Stimulated activated naive B cell treated with anti-CD40 and anti-IgM and Interleukin-4, amounts not matched to agents 10 μg/mL and 1 μg/mL and 100 μg/mL, for 72 hours (primary cell): Measurements from ENCODE around the gene SORCS2.

Experiments
- ATAC-seq, 2 donors: fragments of 150-1000 bp; cut with Tn5 transposase; replicated peaks; 2 replicates each; pipeline ENCODE4 v1.10.0; 2021; ENCODE audit warnings: moderate library complexity in 1 of 2
- DNase-seq: peaks from one replicate; pipeline ENCODE4 v3.0.0; 2021
- H3K27ac Mint-ChIP-seq: one replicate; pipeline ENCODE4 v1.8.0; 2022; ENCODE audit warnings: mild to moderate bottlenecking, mixed read lengths
- H3K27me3 Mint-ChIP-seq, 2 donors: one replicate each; pipeline ENCODE4 v1.8.0; 2022; ENCODE audit warnings: mixed read lengths in 2 of 2
- H3K36me3 Mint-ChIP-seq, 2 donors: one replicate each; pipeline ENCODE4 v1.8.0; 2022; ENCODE audit warnings: mixed read lengths in 2 of 2, mild to moderate bottlenecking in 1 of 2
- H3K4me1 Mint-ChIP-seq, 2 donors: one replicate each; pipeline ENCODE4 v1.8.0; 2022; ENCODE audit warnings: mixed read lengths in 2 of 2, mild to moderate bottlenecking in 1 of 2
- H3K4me3 Mint-ChIP-seq, 2 donors: one replicate each; pipeline ENCODE4 v1.8.0; 2022; ENCODE audit warnings: mild to moderate bottlenecking in 2 of 2, mixed read lengths in 2 of 2, moderate library complexity in 1 of 2
- H3K9me3 Mint-ChIP-seq, 2 donors: one replicate each; pipeline ENCODE4 v1.8.0; 2022; ENCODE audit warnings: mixed read lengths in 2 of 2, mild to moderate bottlenecking in 1 of 2

Gene SORCS2

GRCh38 chr4:7775396-7775795 lies 583.1 kb downstream of the SORCS2 start:
- no peaks in the 10 kb centered on the region for H3K9me3 Mint-ChIP-seq
- peaks cover 19% of the 10 kb centered on the region in 2 donors for H3K27me3 Mint-ChIP-seq
- DNase-seq (no peak), ATAC-seq (no peak)
- no peak overlapping the region for H3K27ac Mint-ChIP-seq
- peaks cover 4 to 7% of the 10 kb centered on the region in 2 donors for H3K4me1 Mint-ChIP-seq
- H3K4me3 Mint-ChIP-seq = no peak overlapping the region
- H3K36me3 Mint-ChIP-seq = no peaks in the 10 kb centered on the region

- H3K36me3 Mint-ChIP-seq = no peaks in the 10 kb centered on the region
- DNase-seq = no peak
- H3K27ac Mint-ChIP-seq = no peak overlapping the region
- H3K9me3 Mint-ChIP-seq = no peaks in the 10 kb centered on the region
- H3K4me3 Mint-ChIP-seq = no peak overlapping the region
- ATAC-seq = no peak
- H3K4me1 Mint-ChIP-seq = no peaks in the 10 kb centered on the region
- H3K27me3 Mint-ChIP-seq = peaks cover 17 to 20% of the 10 kb centered on the region in 2 donors
These were observed 584.8 kb downstream of the SORCS2 start for GRCh38 chr4:7777017-7777710.

- H3K4me3 Mint-ChIP-seq = no peak overlapping the region
- no peaks in the 10 kb centered on the region for H3K4me1 Mint-ChIP-seq
- no peak overlapping the region for H3K27ac Mint-ChIP-seq
- DNase-seq (no peak), ATAC-seq (no peak)
- no peaks in the 10 kb centered on the region for H3K36me3 Mint-ChIP-seq
- no peaks in the 10 kb centered on the region for H3K9me3 Mint-ChIP-seq
- H3K27me3 Mint-ChIP-seq = peaks cover 17% of the 10 kb centered on the region in 2 donors
These were observed 585.7 kb downstream of the SORCS2 start for GRCh38 chr4:7777871-7778509.

GRCh38 chr4:7778510-7779431 lies 586.4 kb downstream of the SORCS2 start:
- no peaks in the 10 kb centered on the region for H3K36me3 Mint-ChIP-seq
- H3K27me3 Mint-ChIP-seq = peaks cover 15 to 17% of the 10 kb centered on the region in 2 donors
- H3K9me3 Mint-ChIP-seq = no peaks in the 10 kb centered on the region
- H3K4me1 Mint-ChIP-seq = no peaks in the 10 kb centered on the region
- H3K4me3 Mint-ChIP-seq = no peak overlapping the region
- no peak overlapping the region for H3K27ac Mint-ChIP-seq
- ATAC-seq = no peak
- no peak for DNase-seq

- Mint-ChIP-seq H3K36me3 (no peaks in the 10 kb centered on the region), H3K27me3 (peaks cover 15 to 17% of the 10 kb centered on the region in 2 donors), H3K27ac (no peak overlapping the region)
These were observed 587.1 kb downstream of the SORCS2 start for GRCh38 chr4:7779432-7779768.

GRCh38 chr4:7780751-7781348 lies 588.5 kb downstream of the SORCS2 start:
- Mint-ChIP-seq H3K4me1 (no peaks in the 10 kb centered on the region), H3K27ac (no peak overlapping the region), H3K36me3 (no peaks in the 10 kb centered on the region), H3K9me3 (no peaks in the 10 kb centered on the region), H3K27me3 (peaks cover 13 to 15% of the 10 kb centered on the region in 2 donors), H3K4me3 (no peak overlapping the region)
- ATAC-seq (no peak), DNase-seq (no peak)

More at GRCh38 chr4:7779432-7779768, 587.1 kb downstream of the SORCS2 start:
- Mint-ChIP-seq H3K4me1 (no peaks in the 10 kb centered on the region), H3K4me3 (no peak overlapping the region), H3K9me3 (no peaks in the 10 kb centered on the region)
- ATAC-seq (no peak), DNase-seq (no peak)

GRCh38 chr4:7781366-7781765 lies 589.0 kb downstream of the SORCS2 start:
- no peaks in the 10 kb centered on the region for H3K36me3 Mint-ChIP-seq
- no peak for ATAC-seq

GRCh38 chr4:7781993-7782392 lies 589.7 kb downstream of the SORCS2 start:
- no peaks in the 10 kb centered on the region for H3K4me1 Mint-ChIP-seq
- peaks cover 7 to 12% of the 10 kb centered on the region in 2 donors for H3K27me3 Mint-ChIP-seq
- H3K27ac Mint-ChIP-seq = no peak overlapping the region

More at GRCh38 chr4:7781366-7781765, 589.0 kb downstream of the SORCS2 start:
- Mint-ChIP-seq H3K4me3 (no peak overlapping the region), H3K9me3 (no peaks in the 10 kb centered on the region), H3K4me1 (no peaks in the 10 kb centered on the region), H3K27ac (no peak overlapping the region), H3K27me3 (peaks cover 13 to 15% of the 10 kb centered on the region in 2 donors)
- no peak for DNase-seq

GRCh38 chr4:7782783-7783182 lies 590.4 kb downstream of the SORCS2 start:
- DNase-seq (no peak), ATAC-seq (no peak)
- Mint-ChIP-seq H3K4me3 (no peak overlapping the region), H3K36me3 (no peaks in the 10 kb centered on the region), H3K27ac (no peak overlapping the region), H3K9me3 (no peaks in the 10 kb centered on the region), H3K27me3 (peaks cover 6 to 10% of the 10 kb centered on the region in 2 donors), H3K4me1 (no peaks in the 10 kb centered on the region)

More at GRCh38 chr4:7781993-7782392, 589.7 kb downstream of the SORCS2 start:
- H3K36me3 Mint-ChIP-seq = no peaks in the 10 kb centered on the region
- ATAC-seq (no peak), DNase-seq (no peak)
- H3K9me3 Mint-ChIP-seq = no peaks in the 10 kb centered on the region
- H3K4me3 Mint-ChIP-seq = no peak overlapping the region

GRCh38 chr4:7783541-7783940 lies 591.2 kb downstream of the SORCS2 start:
- Mint-ChIP-seq H3K4me1 (no peaks in the 10 kb centered on the region), H3K9me3 (no peaks in the 10 kb centered on the region), H3K27me3 (peaks cover 4 to 6% of the 10 kb centered on the region in 2 donors), H3K36me3 (no peaks in the 10 kb centered on the region), H3K4me3 (no peak overlapping the region), H3K27ac (no peak overlapping the region)
- DNase-seq (no peak), ATAC-seq (no peak)

- H3K9me3 Mint-ChIP-seq = no peaks in the 10 kb centered on the region
- H3K36me3 Mint-ChIP-seq = no peaks in the 10 kb centered on the region
- no peak for DNase-seq
- no peak for ATAC-seq
- no peaks in the 10 kb centered on the region for H3K4me1 Mint-ChIP-seq
- H3K4me3 Mint-ChIP-seq = no peak overlapping the region
- no peak overlapping the region for H3K27ac Mint-ChIP-seq
- H3K27me3 Mint-ChIP-seq = peaks cover 6 to 11% of the 10 kb centered on the region in 2 donors
These were observed 592.0 kb downstream of the SORCS2 start for GRCh38 chr4:7784131-7784870.

GRCh38 chr4:7785017-7785416 lies 592.7 kb downstream of the SORCS2 start:
- Mint-ChIP-seq H3K4me1 (no peaks in the 10 kb centered on the region), H3K27ac (no peak overlapping the region), H3K4me3 (no peak overlapping the region), H3K27me3 (peaks cover 6 to 17% of the 10 kb centered on the region in 2 donors), H3K36me3 (no peaks in the 10 kb centered on the region), H3K9me3 (no peaks in the 10 kb centered on the region)
- ATAC-seq = no peak
- DNase-seq = no peak

- Mint-ChIP-seq H3K4me1 (no peaks in the 10 kb centered on the region), H3K36me3 (no peaks in the 10 kb centered on the region), H3K27ac (no peak overlapping the region), H3K9me3 (no peaks in the 10 kb centered on the region), H3K27me3 (peaks cover 6 to 17% of the 10 kb centered on the region in 2 donors), H3K4me3 (no peak overlapping the region)
- ATAC-seq = no peak
- no peak for DNase-seq
These were observed 593.7 kb downstream of the SORCS2 start for GRCh38 chr4:7786040-7786439.

- no peak overlapping the region for H3K27ac Mint-ChIP-seq
- H3K9me3 Mint-ChIP-seq = no peaks in the 10 kb centered on the region
- no peaks in the 10 kb centered on the region for H3K36me3 Mint-ChIP-seq
- H3K4me1 Mint-ChIP-seq = no peaks in the 10 kb centered on the region
- peaks cover 6 to 13% of the 10 kb centered on the region in 2 donors for H3K27me3 Mint-ChIP-seq
- ATAC-seq (no peak), DNase-seq (no peak)
- H3K4me3 Mint-ChIP-seq = no peak overlapping the region
These were observed 594.2 kb downstream of the SORCS2 start for GRCh38 chr4:7786517-7786916.
